ENCODE measurements around the gene COL5A2.

DNA sequence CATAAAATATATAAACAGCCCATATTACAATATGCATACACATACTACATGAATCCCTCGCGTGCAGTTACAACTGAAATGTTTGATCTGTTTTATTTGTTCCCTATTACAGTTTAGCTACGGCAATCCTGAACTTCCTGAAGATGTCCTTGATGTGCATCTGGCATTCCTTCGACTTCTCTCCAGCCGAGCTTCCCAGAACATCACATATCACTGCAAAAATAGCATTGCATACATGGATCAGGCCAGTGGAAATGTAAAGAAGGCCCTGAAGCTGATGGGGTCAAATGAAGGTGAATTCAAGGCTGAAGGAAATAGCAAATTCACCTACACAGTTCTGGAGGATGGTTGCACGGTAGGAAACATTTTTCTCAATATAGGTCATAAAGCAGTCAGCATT lies 169.0 kb downstream of the COL5A2 start:
- TF ChIP-seq, protein P1, sequence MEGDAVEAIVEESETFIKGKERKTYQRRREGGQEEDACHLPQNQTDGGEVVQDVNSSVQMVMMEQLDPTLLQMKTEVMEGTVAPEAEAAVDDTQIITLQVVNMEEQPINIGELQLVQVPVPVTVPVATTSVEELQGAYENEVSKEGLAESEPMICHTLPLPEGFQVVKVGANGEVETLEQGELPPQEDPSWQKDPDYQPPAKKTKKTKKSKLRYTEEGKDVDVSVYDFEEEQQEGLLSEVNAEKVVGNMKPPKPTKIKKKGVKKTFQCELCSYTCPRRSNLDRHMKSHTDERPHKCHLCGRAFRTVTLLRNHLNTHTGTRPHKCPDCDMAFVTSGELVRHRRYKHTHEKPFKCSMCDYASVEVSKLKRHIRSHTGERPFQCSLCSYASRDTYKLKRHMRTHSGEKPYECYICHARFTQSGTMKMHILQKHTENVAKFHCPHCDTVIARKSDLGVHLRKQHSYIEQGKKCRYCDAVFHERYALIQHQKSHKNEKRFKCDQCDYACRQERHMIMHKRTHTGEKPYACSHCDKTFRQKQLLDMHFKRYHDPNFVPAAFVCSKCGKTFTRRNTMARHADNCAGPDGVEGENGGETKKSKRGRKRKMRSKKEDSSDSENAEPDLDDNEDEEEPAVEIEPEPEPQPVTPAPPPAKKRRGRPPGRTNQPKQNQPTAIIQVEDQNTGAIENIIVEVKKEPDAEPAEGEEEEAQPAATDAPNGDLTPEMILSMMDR (conservative IDR thresholded peaks at IDR 0.05) = no peak
- no peak for TF ChIP-seq ZFX (IDR thresholded peaks at IDR 0.05)
